ENCODE data around the gene SEZ6L.

Gene SEZ6L

GRCh38 chr22:26170795-26171580, 1.7 kb downstream of the SEZ6L start:
- no peak for DNase-seq (ENCODE audit: low read depth, low spot score)
- H3K4me3 ChIP-seq (ENCODE audit: low read length) = no peak overlapping the region

- no peak overlapping the region for H3K4me3 ChIP-seq (ENCODE audit: low read length)
- DNase-seq (ENCODE audit: low read depth, low spot score) = peak; percentile 16
These were observed 3.2 kb downstream of the SEZ6L start for GRCh38 chr22:26172389-26172990.

GRCh38 chr22:26174280-26174679, 5.0 kb downstream of the SEZ6L start:
- no peak overlapping the region for H3K4me3 ChIP-seq (ENCODE audit: low read length)
- peak; percentile 5 for DNase-seq (ENCODE audit: low read depth, low spot score)

- DNase-seq (ENCODE audit: low read depth, low spot score) = no peak
- H3K4me3 ChIP-seq (ENCODE audit: low read length) = no peak overlapping the region
These were observed 13.5 kb downstream of the SEZ6L start for GRCh38 chr22:26182723-26183122.

GRCh38 chr22:26185190-26185589, 15.9 kb downstream of the SEZ6L start:
- no peak for DNase-seq (ENCODE audit: low read depth, low spot score)
- H3K4me3 ChIP-seq (ENCODE audit: low read length) = no peak overlapping the region

- DNase-seq (ENCODE audit: low read depth, low spot score) = no peak
- H3K4me3 ChIP-seq (ENCODE audit: low read length) = no peak overlapping the region
These were observed 19.1 kb downstream of the SEZ6L start for GRCh38 chr22:26188341-26188740.

- DNase-seq (ENCODE audit: low read depth, low spot score) = no peak
- H3K4me3 ChIP-seq (ENCODE audit: low read length) = no peak overlapping the region
These were observed 25.1 kb downstream of the SEZ6L start for GRCh38 chr22:26194313-26194712.

GRCh38 chr22:26194877-26195276, 25.6 kb downstream of the SEZ6L start:
- no peak for DNase-seq (ENCODE audit: low read depth, low spot score)
- no peak overlapping the region for H3K4me3 ChIP-seq (ENCODE audit: low read length)

- no peak overlapping the region for H3K4me3 ChIP-seq (ENCODE audit: low read length)
- DNase-seq (ENCODE audit: low read depth, low spot score) = no peak
These were observed 27.4 kb downstream of the SEZ6L start for GRCh38 chr22:26196657-26197056.

GRCh38 chr22:26197425-26197824, 28.2 kb downstream of the SEZ6L start:
- DNase-seq (ENCODE audit: low read depth, low spot score) = no peak
- no peak overlapping the region for H3K4me3 ChIP-seq (ENCODE audit: low read length)

- no peak for DNase-seq (ENCODE audit: low read depth, low spot score)
These were observed 30.4 kb downstream of the SEZ6L start for GRCh38 chr22:26199665-26200064.

GRCh38 chr22:26202280-26202924, 33.1 kb downstream of the SEZ6L start:
- H3K4me3 ChIP-seq (ENCODE audit: low read length) = no peak overlapping the region
- no peak for DNase-seq (ENCODE audit: low read depth, low spot score)

More at GRCh38 chr22:26199665-26200064, 30.4 kb downstream of the SEZ6L start:
- H3K4me3 ChIP-seq (ENCODE audit: low read length) = no peak overlapping the region

- H3K4me3 ChIP-seq (ENCODE audit: low read length) = no peak overlapping the region
- no peak for DNase-seq (ENCODE audit: low read depth, low spot score)
These were observed 36.2 kb downstream of the SEZ6L start for GRCh38 chr22:26205494-26205893.

- DNase-seq (ENCODE audit: low read depth, low spot score) = no peak
- no peak overlapping the region for H3K4me3 ChIP-seq (ENCODE audit: low read length)
These were observed 41.1 kb downstream of the SEZ6L start for GRCh38 chr22:26210334-26210733.

GRCh38 chr22:26213826-26214225, 44.6 kb downstream of the SEZ6L start:
- no peak for DNase-seq (ENCODE audit: low read depth, low spot score)
- H3K4me3 ChIP-seq (ENCODE audit: low read length) = no peak overlapping the region

GRCh38 chr22:26214466-26214865, 45.2 kb downstream of the SEZ6L start:
- no peak for DNase-seq (ENCODE audit: low read depth, low spot score)
- H3K4me3 ChIP-seq (ENCODE audit: low read length) = no peak overlapping the region

GRCh38 chr22:26215736-26216135, 46.5 kb downstream of the SEZ6L start:
- DNase-seq (ENCODE audit: low read depth, low spot score) = no peak
- H3K4me3 ChIP-seq (ENCODE audit: low read length) = no peak overlapping the region

- H3K4me3 ChIP-seq (ENCODE audit: low read length) = no peak overlapping the region
- no peak for DNase-seq (ENCODE audit: low read depth, low spot score)
These were observed 55.9 kb downstream of the SEZ6L start for GRCh38 chr22:26225207-26225606.

GRCh38 chr22:26226538-26227297, 57.5 kb downstream of the SEZ6L start:
- no peak for DNase-seq (ENCODE audit: low read depth, low spot score)
- H3K4me3 ChIP-seq (ENCODE audit: low read length) = no peak overlapping the region

- no peak for DNase-seq (ENCODE audit: low read depth, low spot score)
- no peak overlapping the region for H3K4me3 ChIP-seq (ENCODE audit: low read length)
These were observed 60.6 kb downstream of the SEZ6L start for GRCh38 chr22:26229910-26230309.

All from Jurkat, Clone E6-1 (cell line).